HCT116 (cell line): Measurements from ENCODE around the gene AFAP1. TPM values are rescaled to one million over a fixed set of nuclear protein-coding genes. Genes with fewer than 3 reads are reported as not detected.

ENCODE experiments used
- ATAC-seq: fragments of 200-7000 bp; cut with Tn5 transposase; 2 replicates; pipeline ENCODE4 v1.9.1; 2020; ENCODE audit warnings: mild to moderate bottlenecking, moderate library complexity
- BruUV-seq: library from RNA; stranded (reverse); fragments of 400-500 nt; replicated peaks from 2 replicates; lab custom pipeline; 2021; lab: Mats Ljungman, UMichigan
- CTCF ChIA-PET: fragments of 300-600 bp; sonication (Branson Sonifier 250); formaldehyde crosslinking; loops from one replicate; lab custom pipeline; 2021; ENCODE audit warnings: antibody characterized with exemption; lab: Charles Lee
- POLR2A ChIA-PET: fragments of 300-600, 350-600 bp; sonication (Branson Sonifier 250); formaldehyde crosslinking; loops from one replicate; lab custom pipeline; 2021; ENCODE audit warnings: antibody characterized with exemption; lab: Charles Lee
- RAD21 ChIA-PET, 2 experiments: fragments of 300-600 bp; sonication (Branson Sonifier 250); formaldehyde crosslinking; loops; one replicate each; lab custom pipeline; 2023; ENCODE audit warnings: low total read pairs in 2 of 2; ENCODE audit not compliant: uncharacterized antibody in 2 of 2, unreplicated experiment in 2 of 2, low non-redundant PET in 1 of 2; lab: Charles Lee
- DNase-seq: peaks from one replicate; pipeline ENCODE4 v3.0.0-alpha.2; 2010; ENCODE audit warnings: low read depth, low spot score
- H2AFZ ChIP-seq: fragments of 200-600 bp; shearing (Covaris generic), sonication (generic); 2 replicates; pipeline ENCODE4 v1.6.1; 2017; ENCODE audit warnings: low read depth, mixed run types, mixed read lengths, antibody characterized with exemption, low read length; ENCODE audit not compliant: poor library complexity, severe bottlenecking
- H3K27ac ChIP-seq: 2 replicates; pipeline ENCODE4 v1.5.1; 2012; ENCODE audit warnings: low read depth, low read length
- H3K27me3 ChIP-seq: fragments of 200-600 bp; sonication (generic); 2 replicates; pipeline ENCODE4 v1.6.1; 2016; ENCODE audit warnings: mixed run types, low read length, mixed read lengths; ENCODE audit not compliant: insufficient read depth
- H3K36me3 ChIP-seq, 2 experiments: fragments of 200-500 bp in 1 of 2; fragments of 200-600 bp in 1 of 2; sonication (Bioruptor generic) in 1 of 2; sonication (generic) in 1 of 2; 2 replicates each; pipeline versions ENCODE4 v1.5.1 to v1.6.1; 2014 to 2016; ENCODE audit warnings: low read length in 2 of 2, inconsistent platforms in 1 of 2, mixed read lengths in 1 of 2, mixed run types in 1 of 2; ENCODE audit not compliant: insufficient read depth in 2 of 2, control insufficient read depth in 1 of 2
- H3K4me1 ChIP-seq, 2 experiments: fragments of 200-600 bp in 1 of 2; sonication (generic) in 1 of 2; 2 replicates each; pipeline versions ENCODE4 v1.5.1 to v1.6.1; 2012 to 2017; ENCODE audit warnings: low read length in 2 of 2, inconsistent platforms in 1 of 2, mild to moderate bottlenecking in 1 of 2, mixed read lengths in 1 of 2, mixed run types in 1 of 2, moderate library complexity in 1 of 2; ENCODE audit not compliant: insufficient read depth in 2 of 2, control insufficient read depth in 1 of 2
- H3K4me2 ChIP-seq: fragments of 200-600 bp; sonication (generic); 2 replicates; pipeline ENCODE4 v1.6.1; 2017; ENCODE audit warnings: mixed run types, low read length, mixed read lengths
- H3K4me3 ChIP-seq, 2 experiments: fragments of 200-600 bp in 1 of 2; sonication (generic) in 1 of 2; replicated peaks in 1 of 2; 2 replicates each; pipeline ENCODE4 v1.5.1; 2011 to 2016; ENCODE audit warnings: low read length in 2 of 2, control low read depth in 1 of 2, low read depth in 1 of 2, mild to moderate bottlenecking in 1 of 2, mixed read lengths in 1 of 2, mixed run types in 1 of 2
- H3K79me2 ChIP-seq: fragments of 200-600 bp; sonication (generic); 2 replicates; pipeline ENCODE4 v1.6.1; 2017; ENCODE audit warnings: mild to moderate bottlenecking, mixed run types, low read length, moderate library complexity, mixed read lengths; ENCODE audit not compliant: insufficient read depth
- H3K9ac ChIP-seq: fragments of 200-600 bp; sonication (generic); 2 replicates; pipeline ENCODE4 v1.6.1; 2016; ENCODE audit warnings: low read length, mixed read lengths
- H3K9me2 ChIP-seq: fragments of 200-600 bp; sonication (generic), shearing (Covaris generic); 2 replicates; pipeline ENCODE4 v1.6.1; 2017; ENCODE audit warnings: mixed run types, mild to moderate bottlenecking, moderate library complexity; ENCODE audit not compliant: insufficient read depth
- H3K9me3 ChIP-seq, 2 experiments: fragments of 200-500 bp in 1 of 2; fragments of 200-600 bp in 1 of 2; sonication (Bioruptor generic) in 1 of 2; sonication (generic) in 1 of 2; 2 replicates each; pipeline ENCODE4 v1.6.1; 2014 to 2017; ENCODE audit warnings: low read length in 2 of 2, mixed read lengths in 2 of 2, inconsistent platforms in 1 of 2, low read depth in 1 of 2, mild to moderate bottlenecking in 1 of 2, mixed run types in 1 of 2, moderate library complexity in 1 of 2; ENCODE audit not compliant: control insufficient read depth in 1 of 2, insufficient read depth in 1 of 2
- H4K20me1 ChIP-seq: fragments of 200-600 bp; sonication (generic), shearing (Covaris generic); 2 replicates; pipeline ENCODE4 v1.6.1; 2017; ENCODE audit warnings: mixed run types, mild to moderate bottlenecking, moderate library complexity; ENCODE audit not compliant: insufficient read depth
- CBX3 ChIP-seq: IDR thresholded peaks from 2 replicates; pipeline ENCODE4 v1.6.1; 2012; ENCODE audit warnings: low read depth
- EGR1 ChIP-seq: IDR thresholded peaks from 2 replicates; pipeline ENCODE4 v1.6.1; 2012; ENCODE audit warnings: low read depth
- ELF1 ChIP-seq: IDR thresholded peaks from 2 replicates; pipeline ENCODE4 v1.6.1; 2012; ENCODE audit warnings: low read depth, borderline replicate concordance
- EZH2 ChIP-seq: fragments of 200-600 bp; sonication (generic); IDR thresholded peaks from 2 replicates; pipeline ENCODE4 v1.6.1; 2017; ENCODE audit warnings: antibody characterized with exemption, mixed run types
- EZH2phosphoT487 ChIP-seq: fragments of 200-600 bp; IDR thresholded peaks from 2 replicates; pipeline ENCODE4 v1.6.1; 2018; ENCODE audit warnings: antibody characterized with exemption, borderline replicate concordance
- FOSL1 ChIP-seq: IDR thresholded peaks from 2 replicates; pipeline ENCODE4 v1.6.1; 2012; ENCODE audit warnings: low read depth
- JUND ChIP-seq: IDR thresholded peaks from 2 replicates; pipeline ENCODE4 v1.6.1; 2012
- POLR2A ChIP-seq: IDR thresholded peaks from 2 replicates; pipeline ENCODE4 v1.7.0; 2011; ENCODE audit warnings: borderline replicate concordance; ENCODE audit not compliant: insufficient read depth, insufficient read length; ENCODE audit errors: extremely low read depth
- POLR2AphosphoS5 ChIP-seq: IDR thresholded peaks from 2 replicates; pipeline ENCODE4 v1.6.1; 2011; ENCODE audit warnings: mild to moderate bottlenecking, low read depth, low read length, moderate library complexity
- RAD21 ChIP-seq: IDR thresholded peaks from 2 replicates; pipeline ENCODE4 v1.6.1; 2012; ENCODE audit warnings: low read depth, mild to moderate bottlenecking
- SIN3A ChIP-seq: IDR thresholded peaks from 2 replicates; pipeline ENCODE4 v1.6.1; 2012; ENCODE audit warnings: low read depth
- TCF7L2 ChIP-seq: IDR thresholded peaks from 2 replicates; pipeline ENCODE4 v1.7.0; 2011; ENCODE audit warnings: borderline replicate concordance, inconsistent platforms; ENCODE audit not compliant: insufficient read depth, insufficient read length; ENCODE audit errors: extremely low read depth
- ZFX ChIP-seq: fragments of 450-650 bp; IDR thresholded peaks from 2 replicates; pipeline ENCODE4 v1.6.1; 2017
- ZNF274 ChIP-seq: fragments of 200-500 bp; sonication (Bioruptor generic); IDR thresholded peaks from 2 replicates; pipeline ENCODE4 v1.6.1; 2014; ENCODE audit warnings: mild to moderate bottlenecking, low read depth, low read length, inconsistent platforms
- intact Hi-C: fragments of 100-400 bp; cut with micrococcal nuclease; formaldehyde crosslinking; loops from 2 replicates; pipeline ENCODE4 v1.10.0; 2022
- total RNA-seq: library from RNA; stranded (reverse); gene quantifications from one replicate; pipeline ENCODE4 v1.2.1, GENCODE V29; 2021; ENCODE audit not compliant: unreplicated experiment
- TF ChIP-seq, protein P1 (sequence below): IDR thresholded peaks from 2 replicates; pipeline ENCODE4 v1.6.1; 2011; ENCODE audit warnings: mild to moderate bottlenecking, low read length, moderate library complexity; ENCODE audit not compliant: insufficient replicate concordance; ENCODE audit errors: extremely low read depth
- TF ChIP-seq, protein P2 (sequence below): IDR thresholded peaks from 2 replicates; pipeline ENCODE4 v1.6.1; 2012
- TF ChIP-seq, protein P3 (sequence below), 3 experiments: fragments of 200-600 bp in 1 of 3; sonication (generic) in 1 of 3; IDR thresholded peaks in 2 of 3; conservative IDR thresholded peaks in 1 of 3; 2 replicates each; pipeline ENCODE4 v1.5.1; 2012 to 2017; ENCODE audit warnings: low read depth in 2 of 3, low read length in 2 of 3, antibody characterized with exemption in 1 of 3, borderline replicate concordance in 1 of 3, control low read depth in 1 of 3, mild to moderate bottlenecking in 1 of 3, mixed read lengths in 1 of 3, mixed run types in 1 of 3, moderate library complexity in 1 of 3; ENCODE audit not compliant: insufficient read depth in 1 of 3
- TF ChIP-seq, protein P4 (sequence below): IDR thresholded peaks from 2 replicates; pipeline ENCODE4 v1.6.1; 2012; ENCODE audit warnings: low read depth

The AFAP1 gene
- total RNA-seq, 1 experiment from 2014 or later = 19.4 TPM

DNA sequence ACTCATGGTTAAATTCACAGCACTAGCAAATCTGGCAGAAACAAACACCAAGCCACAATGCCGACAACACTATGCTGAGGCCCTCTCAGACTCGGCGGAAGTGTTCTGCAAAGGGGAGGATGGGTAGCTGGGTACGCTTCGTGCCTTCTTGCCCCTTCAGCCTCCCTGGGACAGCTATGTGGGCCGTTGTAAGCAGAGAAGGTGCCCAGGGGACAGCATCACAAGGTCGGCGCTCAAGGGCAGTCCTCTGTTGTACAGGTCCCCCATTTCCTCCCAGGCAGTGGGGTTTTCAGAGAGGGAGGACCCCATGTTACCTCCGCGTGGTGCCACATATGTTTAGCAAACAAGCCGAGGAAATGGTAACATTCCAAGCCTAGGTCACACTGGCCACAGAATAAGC, 173.6 kb downstream of the AFAP1 start:
- intact Hi-C loops = no loop called here
- ChIA-PET POLR2A (no interaction called here), RAD21 (no interaction called here), CTCF (no interaction called here)
- DNase-seq (no peak), ATAC-seq (no peak)
- H3K27me3 ChIP-seq = no peaks in the 10 kb centered on the region
- TF ChIP-seq ZNF274 = no peak
- no peak for TF ChIP-seq ELF1
- TF ChIP-seq POLR2A = no peak
- no peak for TF ChIP-seq POLR2AphosphoS5
- TF ChIP-seq JUND = no peak
- TF ChIP-seq TCF7L2 = no peak
- TF ChIP-seq, protein P1, sequence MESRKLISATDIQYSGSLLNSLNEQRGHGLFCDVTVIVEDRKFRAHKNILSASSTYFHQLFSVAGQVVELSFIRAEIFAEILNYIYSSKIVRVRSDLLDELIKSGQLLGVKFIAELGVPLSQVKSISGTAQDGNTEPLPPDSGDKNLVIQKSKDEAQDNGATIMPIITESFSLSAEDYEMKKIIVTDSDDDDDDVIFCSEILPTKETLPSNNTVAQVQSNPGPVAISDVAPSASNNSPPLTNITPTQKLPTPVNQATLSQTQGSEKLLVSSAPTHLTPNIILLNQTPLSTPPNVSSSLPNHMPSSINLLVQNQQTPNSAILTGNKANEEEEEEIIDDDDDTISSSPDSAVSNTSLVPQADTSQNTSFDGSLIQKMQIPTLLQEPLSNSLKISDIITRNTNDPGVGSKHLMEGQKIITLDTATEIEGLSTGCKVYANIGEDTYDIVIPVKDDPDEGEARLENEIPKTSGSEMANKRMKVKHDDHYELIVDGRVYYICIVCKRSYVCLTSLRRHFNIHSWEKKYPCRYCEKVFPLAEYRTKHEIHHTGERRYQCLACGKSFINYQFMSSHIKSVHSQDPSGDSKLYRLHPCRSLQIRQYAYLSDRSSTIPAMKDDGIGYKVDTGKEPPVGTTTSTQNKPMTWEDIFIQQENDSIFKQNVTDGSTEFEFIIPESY = no peak
- TF ChIP-seq ZFX = no peak
- TF ChIP-seq EZH2phosphoT487 = no peak
- TF ChIP-seq FOSL1 = no peak
- no peak for TF ChIP-seq EGR1
- TF ChIP-seq CBX3 = no peak
- TF ChIP-seq, protein P2, sequence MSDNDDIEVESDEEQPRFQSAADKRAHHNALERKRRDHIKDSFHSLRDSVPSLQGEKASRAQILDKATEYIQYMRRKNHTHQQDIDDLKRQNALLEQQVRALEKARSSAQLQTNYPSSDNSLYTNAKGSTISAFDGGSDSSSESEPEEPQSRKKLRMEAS = no peak
- TF ChIP-seq, protein P3, sequence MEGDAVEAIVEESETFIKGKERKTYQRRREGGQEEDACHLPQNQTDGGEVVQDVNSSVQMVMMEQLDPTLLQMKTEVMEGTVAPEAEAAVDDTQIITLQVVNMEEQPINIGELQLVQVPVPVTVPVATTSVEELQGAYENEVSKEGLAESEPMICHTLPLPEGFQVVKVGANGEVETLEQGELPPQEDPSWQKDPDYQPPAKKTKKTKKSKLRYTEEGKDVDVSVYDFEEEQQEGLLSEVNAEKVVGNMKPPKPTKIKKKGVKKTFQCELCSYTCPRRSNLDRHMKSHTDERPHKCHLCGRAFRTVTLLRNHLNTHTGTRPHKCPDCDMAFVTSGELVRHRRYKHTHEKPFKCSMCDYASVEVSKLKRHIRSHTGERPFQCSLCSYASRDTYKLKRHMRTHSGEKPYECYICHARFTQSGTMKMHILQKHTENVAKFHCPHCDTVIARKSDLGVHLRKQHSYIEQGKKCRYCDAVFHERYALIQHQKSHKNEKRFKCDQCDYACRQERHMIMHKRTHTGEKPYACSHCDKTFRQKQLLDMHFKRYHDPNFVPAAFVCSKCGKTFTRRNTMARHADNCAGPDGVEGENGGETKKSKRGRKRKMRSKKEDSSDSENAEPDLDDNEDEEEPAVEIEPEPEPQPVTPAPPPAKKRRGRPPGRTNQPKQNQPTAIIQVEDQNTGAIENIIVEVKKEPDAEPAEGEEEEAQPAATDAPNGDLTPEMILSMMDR (IDR thresholded peaks at IDR 0.05 in 2 of 3, conservative IDR thresholded peaks at IDR 0.05 in 1 of 3; ENCODE audit: borderline replicate concordance in 1 of 3, insufficient read depth in 1 of 3, low read depth in 2 of 3, low read length in 2 of 3) = no peak
- no peak for TF ChIP-seq RAD21
- TF ChIP-seq EZH2 = no peak
- TF ChIP-seq, protein P4, sequence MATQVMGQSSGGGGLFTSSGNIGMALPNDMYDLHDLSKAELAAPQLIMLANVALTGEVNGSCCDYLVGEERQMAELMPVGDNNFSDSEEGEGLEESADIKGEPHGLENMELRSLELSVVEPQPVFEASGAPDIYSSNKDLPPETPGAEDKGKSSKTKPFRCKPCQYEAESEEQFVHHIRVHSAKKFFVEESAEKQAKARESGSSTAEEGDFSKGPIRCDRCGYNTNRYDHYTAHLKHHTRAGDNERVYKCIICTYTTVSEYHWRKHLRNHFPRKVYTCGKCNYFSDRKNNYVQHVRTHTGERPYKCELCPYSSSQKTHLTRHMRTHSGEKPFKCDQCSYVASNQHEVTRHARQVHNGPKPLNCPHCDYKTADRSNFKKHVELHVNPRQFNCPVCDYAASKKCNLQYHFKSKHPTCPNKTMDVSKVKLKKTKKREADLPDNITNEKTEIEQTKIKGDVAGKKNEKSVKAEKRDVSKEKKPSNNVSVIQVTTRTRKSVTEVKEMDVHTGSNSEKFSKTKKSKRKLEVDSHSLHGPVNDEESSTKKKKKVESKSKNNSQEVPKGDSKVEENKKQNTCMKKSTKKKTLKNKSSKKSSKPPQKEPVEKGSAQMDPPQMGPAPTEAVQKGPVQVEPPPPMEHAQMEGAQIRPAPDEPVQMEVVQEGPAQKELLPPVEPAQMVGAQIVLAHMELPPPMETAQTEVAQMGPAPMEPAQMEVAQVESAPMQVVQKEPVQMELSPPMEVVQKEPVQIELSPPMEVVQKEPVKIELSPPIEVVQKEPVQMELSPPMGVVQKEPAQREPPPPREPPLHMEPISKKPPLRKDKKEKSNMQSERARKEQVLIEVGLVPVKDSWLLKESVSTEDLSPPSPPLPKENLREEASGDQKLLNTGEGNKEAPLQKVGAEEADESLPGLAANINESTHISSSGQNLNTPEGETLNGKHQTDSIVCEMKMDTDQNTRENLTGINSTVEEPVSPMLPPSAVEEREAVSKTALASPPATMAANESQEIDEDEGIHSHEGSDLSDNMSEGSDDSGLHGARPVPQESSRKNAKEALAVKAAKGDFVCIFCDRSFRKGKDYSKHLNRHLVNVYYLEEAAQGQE = no peak
- TF ChIP-seq SIN3A = no peak
- no TSS peak for BruUV-seq
- H2AFZ ChIP-seq = no peak overlapping the region
- H3K4me2 ChIP-seq = no peak overlapping the region
- H3K79me2 ChIP-seq = no peaks in the 10 kb centered on the region
- no peaks in the 10 kb centered on the region for H3K9me3 ChIP-seq
- H4K20me1 ChIP-seq = no peaks in the 10 kb centered on the region
- H3K4me3 ChIP-seq = no peak overlapping the region
- no peak overlapping the region for H3K9ac ChIP-seq
- H3K4me1 ChIP-seq = peaks cover 0 to 4% of the 10 kb centered on the region in 2 experiments; a peak in 1 of 4 replicates
- H3K9me2 ChIP-seq = no peaks in the 10 kb centered on the region
- peaks cover 2 to 3% of the 10 kb centered on the region in 2 experiments; a peak in 2 of 4 replicates for H3K36me3 ChIP-seq
- H3K27ac ChIP-seq = no peak overlapping the region
